Gastroesophageal sphincter (tissue), 3 donors: ENCODE results near the gene TPI1.

Experiments
- CTCF ChIP-seq, 4 experiments: fragments of 200-600 bp in 2 of 4; fragments of 450-650 bp in 2 of 4; sonication (generic) in 1 of 4; IDR thresholded peaks; one replicate each; pipeline ENCODE4 v1.5.1; 2017 to 2019; ENCODE audit warnings: antibody characterized with exemption in 4 of 4, mild to moderate bottlenecking in 2 of 4, moderate library complexity in 2 of 4
- EP300 ChIP-seq: sonication (generic); formaldehyde crosslinking; IDR thresholded peaks from one replicate; pipeline ENCODE4 v1.6.1; 2017; ENCODE audit warnings: antibody characterized with exemption, mild to moderate bottlenecking

- TF ChIP-seq CTCF (IDR thresholded peaks at IDR 0.05) (no peak), EP300 (no peak)
Measured at GRCh38 chr12:6847676-6848075, 19.7 kb upstream of the TPI1 start.
